Right lobe of liver (tissue), 6 donors: Measurements from ENCODE around the gene PRKCZ. TPM values are rescaled to one million over a fixed set of nuclear protein-coding genes. Genes with fewer than 3 reads are reported as not detected.

Experiments
- ATAC-seq, 4 donors: fragments of 200-7000 bp; cut with Tn5 transposase; one replicate each; pipeline ENCODE4 v1.9.1; 2020; ENCODE audit warnings: mild to moderate bottlenecking in 4 of 4, moderate library complexity in 4 of 4
- DNase-seq, 3 donors: peaks; one replicate each; pipeline ENCODE4 v3.0.0-alpha.2; 2020
- H3K27ac ChIP-seq, 3 donors: fragments of 200-600 bp; one replicate each; pipeline ENCODE4 v1.8.0; 2022
- H3K27me3 ChIP-seq, 2 donors: fragments of 200-600 bp; one replicate each; pipeline ENCODE4 v1.8.0; 2022
- H3K36me3 ChIP-seq, 4 donors: fragments of 200-600 bp; sonication (generic) in 1 of 4; one replicate each; pipeline versions ENCODE4 v1.5.1 to v1.8.0; 2017 to 2022; ENCODE audit warnings: control low read depth in 1 of 4
- H3K4me1 ChIP-seq, 4 donors: fragments of 200-600 bp; sonication (generic) in 1 of 4; one replicate each; pipeline versions ENCODE4 v1.5.1 to v1.8.0; 2017 to 2022; ENCODE audit warnings: control low read depth in 1 of 4
- H3K4me3 ChIP-seq, 3 donors: fragments of 200-600 bp; one replicate each; pipeline ENCODE4 v1.8.0; 2022
- H3K9me3 ChIP-seq, 4 donors: fragments of 200-600 bp; sonication (generic) in 1 of 4; one replicate each; pipeline versions ENCODE4 v1.5.1 to v1.8.0; 2017 to 2022; ENCODE audit warnings: control low read depth in 1 of 4
- POLR2A ChIP-seq: fragments of 450-650 bp; IDR thresholded peaks from one replicate; pipeline ENCODE4 v1.6.1; 2017; ENCODE audit warnings: antibody characterized with exemption, mild to moderate bottlenecking
- WGBS: methylation state at CpG from one replicate; pipeline ENCODE4 v1.1.6; 2018; ENCODE audit warnings: low coverage, low lambda C conversion rate; ENCODE audit not compliant: insufficient coverage; ENCODE audit errors: missing lambda C conversion rate; 5-methylcytosine and 5-hydroxymethylcytosine counted together
- intact Hi-C, 2 donors: fragments of 100-400 bp; cut with DNase I; formaldehyde crosslinking; loops; one replicate each; pipeline versions ENCODE4 v1.11.2 to v1.14.1; 2022
- total RNA-seq, 6 experiments: library from RNA; depleted of rRNA in 2 of 6; stranded (reverse); fragments of >200 nt in 2 of 6; fragmentation: NEBNext Ultra II Directional in 3 of 6; extraction: Animal tissue kit (Norgen Biotek cat#: 25700) in 3 of 6; gene quantifications; one replicate each; pipeline versions ENCODE4 v1.1.0 to v1.2.4, GENCODE V29; 2016 to 2023
- TF ChIP-seq, protein P1 (sequence below), 4 donors: fragments of 200-600 bp in 3 of 4; fragments of 450-650 bp in 1 of 4; IDR thresholded peaks; one replicate each; pipeline versions ENCODE4 v1.5.1 to v1.8.0; 2016 to 2022; ENCODE audit warnings: antibody characterized with exemption in 4 of 4, mild to moderate bottlenecking in 2 of 4
- donor health status: DM: no; HTN: yes; CAD: no.
- donor health status: DM: no; HTN: no; CAD: no.
- donor health status: DM: no; HTN: no; CAD: no.
- donor health status: DM: no; HTN: yes; CAD: no.
- donor health status: DM: no; HTN: yes; CAD: no.

Gene PRKCZ
- total RNA-seq, 6 experiments from 2014 or later: 10.3 to 20.1 (median 15.8) TPM

DNA sequence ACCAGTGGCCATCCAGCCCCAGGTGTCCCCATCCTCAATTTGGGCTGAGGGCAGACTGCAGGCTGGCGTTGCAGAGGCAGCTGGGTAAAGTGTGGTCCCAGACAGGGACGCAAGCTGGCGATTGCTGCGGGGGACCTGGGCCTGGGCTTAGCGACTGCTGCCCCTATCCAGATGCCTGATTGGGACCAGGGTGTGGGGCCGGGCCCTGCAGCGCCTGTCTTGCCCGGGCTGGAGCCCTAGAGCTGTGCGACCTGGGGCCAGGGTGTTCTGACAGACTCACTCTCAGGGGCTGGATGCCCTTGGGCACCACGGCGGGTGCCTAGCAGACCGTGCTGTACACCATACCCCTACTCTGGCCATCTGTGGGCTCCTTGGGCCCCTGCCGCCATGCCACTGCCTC, 160.6 kb downstream of the PRKCZ start:
- no peak for ATAC-seq
- H3K4me1 ChIP-seq: peaks cover 0 to 38% (median 19%) of the 10 kb centered on the region in 4 donors
- H3K27ac ChIP-seq: no peak overlapping the region
- no peaks in the 10 kb centered on the region for H3K27me3 ChIP-seq
- WGBS: 96% methylated on average over 4 of the region's 13 CpGs
- DNase-seq: peak in 1 of 3 donors; percentile 45
- intact Hi-C loops: loop anchor here in 1 of 2 donors (10.0 kb wide), 1 partner anchor 104 kb away; no protein-coding TSS in a partner anchor
- no peak overlapping the region for H3K4me3 ChIP-seq
- TF ChIP-seq, protein P1, sequence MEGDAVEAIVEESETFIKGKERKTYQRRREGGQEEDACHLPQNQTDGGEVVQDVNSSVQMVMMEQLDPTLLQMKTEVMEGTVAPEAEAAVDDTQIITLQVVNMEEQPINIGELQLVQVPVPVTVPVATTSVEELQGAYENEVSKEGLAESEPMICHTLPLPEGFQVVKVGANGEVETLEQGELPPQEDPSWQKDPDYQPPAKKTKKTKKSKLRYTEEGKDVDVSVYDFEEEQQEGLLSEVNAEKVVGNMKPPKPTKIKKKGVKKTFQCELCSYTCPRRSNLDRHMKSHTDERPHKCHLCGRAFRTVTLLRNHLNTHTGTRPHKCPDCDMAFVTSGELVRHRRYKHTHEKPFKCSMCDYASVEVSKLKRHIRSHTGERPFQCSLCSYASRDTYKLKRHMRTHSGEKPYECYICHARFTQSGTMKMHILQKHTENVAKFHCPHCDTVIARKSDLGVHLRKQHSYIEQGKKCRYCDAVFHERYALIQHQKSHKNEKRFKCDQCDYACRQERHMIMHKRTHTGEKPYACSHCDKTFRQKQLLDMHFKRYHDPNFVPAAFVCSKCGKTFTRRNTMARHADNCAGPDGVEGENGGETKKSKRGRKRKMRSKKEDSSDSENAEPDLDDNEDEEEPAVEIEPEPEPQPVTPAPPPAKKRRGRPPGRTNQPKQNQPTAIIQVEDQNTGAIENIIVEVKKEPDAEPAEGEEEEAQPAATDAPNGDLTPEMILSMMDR (IDR thresholded peaks at IDR 0.05): no peak
- no peak for TF ChIP-seq POLR2A
- H3K36me3 ChIP-seq: no peaks in the 10 kb centered on the region
- H3K9me3 ChIP-seq: no peaks in the 10 kb centered on the region

DNA sequence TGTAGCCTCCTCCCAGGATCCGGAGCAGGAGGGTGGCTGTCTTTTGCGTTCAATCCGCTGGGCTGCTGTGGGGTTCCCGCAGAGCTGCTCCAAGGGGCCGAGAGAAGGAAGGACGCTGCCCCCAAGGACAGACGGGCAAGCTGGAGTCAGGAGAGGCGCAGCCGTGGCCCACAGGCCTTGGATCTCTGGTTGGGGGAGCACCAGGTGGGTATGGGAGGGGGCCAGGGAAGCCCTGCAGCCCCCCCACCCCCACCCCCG, 162.0 kb downstream of the PRKCZ start:
- Histone ChIP-seq H3K4me1 (peaks cover 0 to 25% (median 13%) of the 10 kb centered on the region in 4 donors), H3K9me3 (no peaks in the 10 kb centered on the region), H3K27me3 (no peaks in the 10 kb centered on the region), H3K4me3 (no peak overlapping the region), H3K27ac (peak overlapping the region; percentile 60 to 91 (median 80)), H3K36me3 (no peaks in the 10 kb centered on the region)
- ATAC-seq: no peak
- no peak for TF ChIP-seq POLR2A
- TF ChIP-seq, protein P1 (IDR thresholded peaks at IDR 0.05): no peak
- peak in 1 of 3 donors; percentile 54 for DNase-seq
- no CpG with 5 or more reads among the region's 10 CpGs for WGBS
- intact Hi-C loops: loop anchor here in 1 of 2 donors (10.0 kb wide), 1 partner anchor 103 kb away; no protein-coding TSS in a partner anchor

DNA sequence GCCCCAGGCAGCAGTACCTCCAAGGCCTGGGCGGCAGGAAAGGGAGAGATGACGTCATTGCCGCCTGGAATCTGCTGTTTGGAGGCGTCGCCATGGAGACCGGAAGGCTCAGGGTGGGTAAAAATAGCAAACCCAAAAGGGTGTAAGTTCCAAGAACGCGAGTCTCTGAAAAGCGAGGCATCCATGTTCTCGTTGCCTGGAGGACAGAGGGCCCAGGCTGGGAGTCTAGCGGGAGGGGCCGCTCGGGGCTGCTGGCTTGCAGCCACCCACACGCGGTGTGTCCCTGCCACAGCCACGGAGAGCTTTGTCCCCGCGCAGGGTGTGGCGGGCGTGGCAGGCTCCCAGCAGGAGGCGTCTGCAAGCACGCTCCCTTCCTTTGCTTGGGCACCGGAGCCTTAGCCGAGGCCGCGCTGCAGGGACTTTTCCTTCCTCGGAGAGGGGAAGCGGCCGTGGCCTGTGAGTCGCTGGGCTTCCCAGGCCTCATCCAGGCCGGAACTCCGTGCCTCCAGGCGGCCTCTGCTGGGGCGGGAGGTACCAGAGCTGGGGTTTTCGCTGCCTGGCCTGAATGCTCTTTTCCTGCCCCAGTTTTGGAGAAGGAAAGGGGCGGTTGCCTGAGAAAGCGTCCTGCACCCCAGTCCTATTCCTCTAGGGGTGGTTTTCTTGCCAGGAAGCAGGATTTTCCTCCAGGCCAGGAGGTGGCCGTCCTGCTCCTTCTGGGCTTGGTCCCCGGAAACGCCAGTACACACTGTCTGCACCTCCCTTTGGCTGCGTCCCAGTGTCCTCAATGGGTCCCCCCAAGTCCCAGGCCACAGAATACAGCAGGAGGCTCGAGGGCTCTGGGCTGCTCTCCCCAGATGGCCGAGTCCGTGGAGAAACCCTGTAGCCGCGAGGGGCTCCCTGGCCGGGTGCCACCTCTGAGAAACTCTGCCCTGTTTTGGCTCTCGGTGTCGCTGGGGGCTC, 162.6 kb downstream of the PRKCZ start:
- intact Hi-C loops: loop anchor here in 1 of 2 donors (10.0 kb wide), 1 partner anchor 102 kb away; no protein-coding TSS in a partner anchor
- peak overlapping the region in 2 of 3 donors; percentile 1 to 4 for H3K4me3 ChIP-seq
- TF ChIP-seq, protein P1 (IDR thresholded peaks at IDR 0.05): peak in 2 of 4 donors; percentile 7 to 14
- no peak for TF ChIP-seq POLR2A
- WGBS: 54% methylated on average over 12 of the region's 49 CpGs
- peaks cover 0 to 23% (median 12%) of the 10 kb centered on the region in 4 donors for H3K4me1 ChIP-seq
- no peaks in the 10 kb centered on the region for H3K36me3 ChIP-seq
- DNase-seq (peak; percentile 73 to 79 (median 77)), ATAC-seq (peak; percentile 20 to 28 (median 22))
- H3K27ac ChIP-seq: peak overlapping the region; percentile 78 to 91 (median 80)
- H3K27me3 ChIP-seq: no peaks in the 10 kb centered on the region
- H3K9me3 ChIP-seq: no peaks in the 10 kb centered on the region

DNA sequence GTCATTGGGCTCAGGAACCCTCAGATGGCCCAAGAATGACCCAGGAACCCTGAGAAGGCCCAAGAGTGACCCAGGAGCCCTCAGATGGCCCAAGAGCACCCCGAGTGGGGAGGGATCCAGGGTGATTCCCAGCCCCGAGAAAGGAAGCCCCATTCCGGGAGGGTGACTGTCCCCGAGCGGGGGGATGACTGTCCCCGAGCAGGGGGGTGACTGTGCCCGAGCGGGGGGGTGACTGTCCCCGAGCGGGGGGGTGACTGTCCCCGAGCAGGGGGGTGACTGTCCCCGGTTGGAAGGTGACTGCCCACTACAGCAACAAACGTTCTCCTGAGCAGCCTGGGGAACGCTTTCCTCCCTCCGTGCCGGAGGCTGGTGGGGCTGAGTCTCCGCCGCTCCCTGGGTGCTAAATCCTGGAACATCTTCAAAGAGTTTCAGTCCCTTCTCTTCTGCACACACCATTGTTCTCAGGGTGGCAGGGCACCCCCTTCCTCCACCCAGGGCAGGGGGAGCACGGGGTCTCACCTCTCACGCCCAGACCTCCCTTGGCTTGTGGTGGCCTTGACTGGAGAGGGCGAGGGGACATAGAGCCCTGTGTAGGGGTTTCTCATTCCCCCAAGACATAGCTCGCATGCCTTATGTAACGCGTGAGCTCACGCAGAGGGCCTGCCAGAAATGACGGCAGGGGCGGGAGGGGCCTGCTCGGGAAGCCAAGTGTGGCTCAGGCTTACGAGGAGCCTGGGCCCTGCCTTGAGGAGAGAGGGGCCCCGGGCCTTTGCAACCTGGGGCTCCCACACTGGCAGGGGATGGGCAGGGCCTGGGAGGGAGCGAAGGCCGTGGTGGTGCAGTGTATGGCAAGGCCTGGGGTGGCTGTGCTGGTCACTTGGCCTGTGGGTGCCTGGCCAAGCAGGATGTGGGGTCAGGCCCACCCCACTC, 163.6 kb downstream of the PRKCZ start:
- Histone ChIP-seq H3K4me3 (no peak overlapping the region), H3K36me3 (no peaks in the 10 kb centered on the region), H3K27me3 (no peaks in the 10 kb centered on the region), H3K4me1 (peaks cover 0 to 13% (median 5%) of the 10 kb centered on the region in 4 donors), H3K27ac (peak overlapping the region; percentile 78 to 91 (median 80)), H3K9me3 (no peaks in the 10 kb centered on the region)
- DNase-seq (peak in 2 of 3 donors; percentile 33 to 51), ATAC-seq (peak in 3 of 4 donors; percentile 3 to 35 (median 9))
- WGBS: 40% methylated on average over 1 of the region's 32 CpGs
- intact Hi-C loops: loop anchor here in 1 of 2 donors (10.0 kb wide), 1 partner anchor 101 kb away; no protein-coding TSS in a partner anchor
- TF ChIP-seq POLR2A: no peak
- TF ChIP-seq, protein P1 (IDR thresholded peaks at IDR 0.05): no peak
